ENCODE results near the gene R3HDM4. TPM values are rescaled to one million over a fixed set of nuclear protein-coding genes. Genes with fewer than 3 reads are reported as not detected.

R3HDM4 gene
- total and polyA plus RNA-seq, 9 of the 15 experiments (the other 6 are each of a cell fraction or from before 2014, with no cell fraction given): 3.2 to 154 (median 59.0) TPM

DNA sequence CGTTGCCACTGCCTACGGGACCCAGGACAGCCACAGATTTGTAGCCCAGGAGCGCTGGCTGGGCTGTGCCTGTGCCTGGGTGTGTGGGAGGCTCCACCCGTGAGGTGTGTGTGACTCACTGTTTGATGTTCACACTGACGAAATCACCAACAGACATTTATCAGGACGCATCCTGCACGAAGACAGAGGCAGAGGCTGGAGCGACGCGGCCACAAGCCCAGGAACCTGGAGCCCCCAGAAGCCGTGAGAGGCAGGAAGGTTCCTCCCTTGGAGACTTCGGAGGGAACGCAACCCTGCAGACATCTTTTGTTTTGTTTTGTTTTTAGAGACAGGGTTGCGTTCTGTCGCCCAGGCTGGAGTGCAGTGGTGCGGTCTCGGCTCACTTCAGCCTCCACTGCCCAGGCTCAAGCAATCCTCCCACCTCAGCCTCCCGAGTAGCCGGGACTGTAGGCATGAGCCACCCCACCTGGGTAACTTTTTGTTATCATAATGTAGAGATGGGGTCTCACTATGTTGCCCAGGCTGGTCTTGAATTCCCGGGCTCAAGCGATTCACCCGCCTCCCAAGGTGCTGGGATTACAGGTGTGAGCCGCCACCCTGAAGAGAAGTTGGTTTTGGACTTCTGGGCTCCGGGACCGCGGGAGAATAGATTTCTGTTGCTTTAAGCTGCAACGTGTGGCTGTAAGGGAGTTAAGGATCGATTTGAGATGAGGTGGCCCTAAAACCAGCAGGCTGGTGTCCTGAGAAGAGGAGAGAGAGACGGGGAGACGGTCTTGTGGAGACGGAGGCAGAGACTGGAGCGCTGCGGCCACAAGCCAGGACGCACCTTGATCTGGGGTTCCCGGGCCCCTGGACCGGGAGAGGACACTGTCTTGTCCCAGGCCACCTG is 46.2 kb upstream of the R3HDM4 start (continued):
- TF ChIP-seq ZNF175 (CRISPR knock-in tag; IDR thresholded peaks at IDR 0.05; ENCODE audit: low read depth) (no peak), MAFF (IDR thresholded peaks at IDR 0.05; ENCODE audit: low read length) (no peak), NCOA2 (IDR thresholded peaks at IDR 0.05; ENCODE audit: partially characterized antibody in 2 of 2) (no peak), BCOR (IDR thresholded peaks at IDR 0.05) (peak; percentile 80), BRCA1 (IDR thresholded peaks at IDR 0.05) (no peak), BRCA1 (CRISPR knock-in tag; IDR thresholded peaks at IDR 0.05) (no peak), TRIM24 (IDR thresholded peaks at IDR 0.05) (peak in 1 of 2 experiments; percentile 63; a peak in 1 of 4 replicates), TCF3 (CRISPR knock-in tag; IDR thresholded peaks at IDR 0.05) (peak; percentile 70), NUFIP1 (IDR thresholded peaks at IDR 0.05; ENCODE audit: partially characterized antibody) (no peak), JUNB (CRISPR knock-in tag; conservative IDR thresholded peaks at IDR 0.05) (peak; percentile 75), ESRRB (CRISPR knock-in tag; IDR thresholded peaks at IDR 0.05; ENCODE audit: borderline replicate concordance) (no peak), TOE1 (IDR thresholded peaks at IDR 0.05; ENCODE audit: borderline replicate concordance) (no peak), TOE1 (CRISPR knock-in tag; IDR thresholded peaks at IDR 0.05; ENCODE audit: borderline replicate concordance, low read depth) (no peak), RBM15 (IDR thresholded peaks at IDR 0.05; ENCODE audit: insufficient read depth, low read length) (no peak)
- TF ChIP-seq, protein P1, sequence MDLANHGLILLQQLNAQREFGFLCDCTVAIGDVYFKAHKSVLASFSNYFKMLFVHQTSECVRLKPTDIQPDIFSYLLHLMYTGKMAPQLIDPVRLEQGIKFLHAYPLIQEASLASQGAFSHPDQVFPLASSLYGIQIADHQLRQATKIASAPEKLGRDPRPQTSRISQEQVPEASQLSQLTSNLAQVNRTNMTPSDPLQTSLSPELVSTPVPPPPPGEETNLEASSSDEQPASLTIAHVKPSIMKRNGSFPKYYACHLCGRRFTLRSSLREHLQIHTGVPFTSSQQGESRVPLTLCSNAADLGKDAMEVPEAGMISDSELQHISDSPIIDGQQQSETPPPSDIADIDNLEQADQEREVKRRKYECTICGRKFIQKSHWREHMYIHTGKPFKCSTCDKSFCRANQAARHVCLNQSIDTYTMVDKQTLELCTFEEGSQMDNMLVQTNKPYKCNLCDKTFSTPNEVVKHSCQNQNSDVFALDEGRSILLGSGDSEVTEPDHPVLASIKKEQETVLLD (IDR thresholded peaks at IDR 0.05): peak; percentile 68
- TF ChIP-seq, protein P2, sequence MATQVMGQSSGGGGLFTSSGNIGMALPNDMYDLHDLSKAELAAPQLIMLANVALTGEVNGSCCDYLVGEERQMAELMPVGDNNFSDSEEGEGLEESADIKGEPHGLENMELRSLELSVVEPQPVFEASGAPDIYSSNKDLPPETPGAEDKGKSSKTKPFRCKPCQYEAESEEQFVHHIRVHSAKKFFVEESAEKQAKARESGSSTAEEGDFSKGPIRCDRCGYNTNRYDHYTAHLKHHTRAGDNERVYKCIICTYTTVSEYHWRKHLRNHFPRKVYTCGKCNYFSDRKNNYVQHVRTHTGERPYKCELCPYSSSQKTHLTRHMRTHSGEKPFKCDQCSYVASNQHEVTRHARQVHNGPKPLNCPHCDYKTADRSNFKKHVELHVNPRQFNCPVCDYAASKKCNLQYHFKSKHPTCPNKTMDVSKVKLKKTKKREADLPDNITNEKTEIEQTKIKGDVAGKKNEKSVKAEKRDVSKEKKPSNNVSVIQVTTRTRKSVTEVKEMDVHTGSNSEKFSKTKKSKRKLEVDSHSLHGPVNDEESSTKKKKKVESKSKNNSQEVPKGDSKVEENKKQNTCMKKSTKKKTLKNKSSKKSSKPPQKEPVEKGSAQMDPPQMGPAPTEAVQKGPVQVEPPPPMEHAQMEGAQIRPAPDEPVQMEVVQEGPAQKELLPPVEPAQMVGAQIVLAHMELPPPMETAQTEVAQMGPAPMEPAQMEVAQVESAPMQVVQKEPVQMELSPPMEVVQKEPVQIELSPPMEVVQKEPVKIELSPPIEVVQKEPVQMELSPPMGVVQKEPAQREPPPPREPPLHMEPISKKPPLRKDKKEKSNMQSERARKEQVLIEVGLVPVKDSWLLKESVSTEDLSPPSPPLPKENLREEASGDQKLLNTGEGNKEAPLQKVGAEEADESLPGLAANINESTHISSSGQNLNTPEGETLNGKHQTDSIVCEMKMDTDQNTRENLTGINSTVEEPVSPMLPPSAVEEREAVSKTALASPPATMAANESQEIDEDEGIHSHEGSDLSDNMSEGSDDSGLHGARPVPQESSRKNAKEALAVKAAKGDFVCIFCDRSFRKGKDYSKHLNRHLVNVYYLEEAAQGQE (IDR thresholded peaks at IDR 0.05; ENCODE audit: borderline replicate concordance): peak; percentile 29; the same call in 1 of the 2 replicates
- TF ChIP-seq, protein P2 (CRISPR knock-in tag; IDR thresholded peaks at IDR 0.05; ENCODE audit: low read depth): no peak
- TF ChIP-seq, protein P3, sequence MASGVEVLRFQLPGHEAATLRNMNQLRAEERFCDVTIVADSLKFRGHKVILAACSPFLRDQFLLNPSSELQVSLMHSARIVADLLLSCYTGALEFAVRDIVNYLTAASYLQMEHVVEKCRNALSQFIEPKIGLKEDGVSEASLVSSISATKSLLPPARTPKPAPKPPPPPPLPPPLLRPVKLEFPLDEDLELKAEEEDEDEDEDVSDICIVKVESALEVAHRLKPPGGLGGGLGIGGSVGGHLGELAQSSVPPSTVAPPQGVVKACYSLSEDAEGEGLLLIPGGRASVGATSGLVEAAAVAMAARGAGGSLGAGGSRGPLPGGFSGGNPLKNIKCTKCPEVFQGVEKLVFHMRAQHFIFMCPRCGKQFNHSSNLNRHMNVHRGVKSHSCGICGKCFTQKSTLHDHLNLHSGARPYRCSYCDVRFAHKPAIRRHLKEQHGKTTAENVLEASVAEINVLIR (CRISPR knock-in tag; IDR thresholded peaks at IDR 0.05): peak; percentile 29; the same call in 1 of the 2 replicates

All from K562 (cell line).